Neuronal stem cell (in vitro differentiated cells): ENCODE results near the gene SKIC2.
A peak's percentile ranks its signal among the peaks of the same experiment; 100 is the strongest.

ENCODE experiments used
- DNase-seq: peaks from one replicate; pipeline ENCODE4 v3.0.0-alpha.2; 2013; ENCODE audit warnings: low spot score
- H2AFZ ChIP-seq: one replicate; pipeline ENCODE4 v1.6.1; 2013; ENCODE audit warnings: mild to moderate bottlenecking, low read length, inconsistent platforms
- H2AK5ac ChIP-seq: 2 replicates; pipeline ENCODE4 v1.6.1; 2013; ENCODE audit warnings: low read depth, mild to moderate bottlenecking, inconsistent platforms, low read length, moderate library complexity, mixed read lengths
- H2BK120ac ChIP-seq: 2 replicates; pipeline ENCODE4 v1.6.1; 2013; ENCODE audit warnings: low read depth, mild to moderate bottlenecking, inconsistent platforms, low read length, moderate library complexity, mixed read lengths
- H2BK12ac ChIP-seq: one replicate; pipeline ENCODE4 v1.6.1; 2013; ENCODE audit warnings: low read length, inconsistent platforms
- H2BK15ac ChIP-seq: 2 replicates; pipeline ENCODE4 v1.6.1; 2013; ENCODE audit warnings: mild to moderate bottlenecking, low read length, inconsistent platforms, mixed read lengths
- H2BK5ac ChIP-seq: one replicate; pipeline ENCODE4 v1.6.1; 2013; ENCODE audit warnings: inconsistent platforms, mild to moderate bottlenecking, low read length, moderate library complexity
- H3K14ac ChIP-seq: one replicate; pipeline ENCODE4 v1.6.1; 2013; ENCODE audit warnings: low read length, inconsistent platforms
- H3K18ac ChIP-seq: 2 replicates; pipeline ENCODE4 v1.6.1; 2013; ENCODE audit warnings: low read length, inconsistent platforms
- H3K23ac ChIP-seq: 2 replicates; pipeline ENCODE4 v1.6.1; 2013; ENCODE audit warnings: low read depth, mild to moderate bottlenecking, mixed read lengths, low read length, inconsistent platforms; ENCODE audit not compliant: poor library complexity
- H3K27ac ChIP-seq: replicated peaks from 3 replicates; pipeline ENCODE4 v1.5.1; 2013; ENCODE audit warnings: low read length, inconsistent platforms
- H3K27me3 ChIP-seq, 3 experiments: 2 replicates each; pipeline ENCODE4 v1.6.1; 2013; ENCODE audit warnings: low read length in 3 of 3, mild to moderate bottlenecking in 2 of 3, inconsistent platforms in 1 of 3, low read depth in 1 of 3, mixed read lengths in 1 of 3, moderate library complexity in 1 of 3; ENCODE audit not compliant: control insufficient read depth in 3 of 3, insufficient read depth in 3 of 3
- H3K36me3 ChIP-seq, 2 donors: replicated peaks in 1 of 2; 2 replicates each; pipeline ENCODE4 v1.6.1; 2013; ENCODE audit warnings: low read length in 2 of 2; ENCODE audit not compliant: control insufficient read depth in 2 of 2, insufficient read depth in 2 of 2
- H3K4ac ChIP-seq: 2 replicates; pipeline ENCODE4 v1.6.1; 2013; ENCODE audit warnings: inconsistent platforms, mild to moderate bottlenecking, low read length, moderate library complexity
- H3K4me1 ChIP-seq, 2 donors: 1 replicate in 1 of 2; 2 replicates in 1 of 2; pipeline ENCODE4 v1.6.1; 2013; ENCODE audit warnings: low read length in 2 of 2, low read depth in 1 of 2; ENCODE audit not compliant: control insufficient read depth in 2 of 2, insufficient read depth in 1 of 2
- H3K4me2 ChIP-seq: one replicate; pipeline ENCODE4 v1.6.1; 2013; ENCODE audit warnings: mild to moderate bottlenecking, low read length, inconsistent platforms; ENCODE audit not compliant: insufficient read depth, poor library complexity, severe bottlenecking
- H3K4me3 ChIP-seq, 2 donors: 2 replicates each; pipeline ENCODE4 v1.5.1; 2013; ENCODE audit warnings: low read length in 2 of 2, mild to moderate bottlenecking in 2 of 2, inconsistent platforms in 1 of 2, moderate library complexity in 1 of 2
- H3K79me1 ChIP-seq: one replicate; pipeline ENCODE4 v1.6.1; 2013; ENCODE audit warnings: low read depth, mild to moderate bottlenecking, inconsistent platforms, low read length, moderate library complexity
- H3K9ac ChIP-seq: one replicate; pipeline ENCODE4 v1.6.1; 2013; ENCODE audit warnings: mild to moderate bottlenecking, low read depth, low read length, inconsistent platforms; ENCODE audit not compliant: poor library complexity
- H3K9me3 ChIP-seq, 2 donors: replicated peaks in 1 of 2; 2 replicates each; pipeline versions ENCODE3 to v1.6.1; 2013; ENCODE audit warnings: low read length in 2 of 2, mild to moderate bottlenecking in 2 of 2, inconsistent platforms in 1 of 2, low read depth in 1 of 2, mixed read lengths in 1 of 2, moderate library complexity in 1 of 2; ENCODE audit not compliant: control insufficient read depth in 2 of 2, insufficient read depth in 1 of 2
- H4K8ac ChIP-seq: one replicate; pipeline ENCODE4 v1.6.1; 2013; ENCODE audit warnings: low read depth, mild to moderate bottlenecking, inconsistent platforms, low read length, moderate library complexity
- H4K91ac ChIP-seq: one replicate; pipeline ENCODE4 v1.6.1; 2013; ENCODE audit warnings: low read length, low read depth, mild to moderate bottlenecking, inconsistent platforms; ENCODE audit not compliant: poor library complexity
- WGBS, 2 donors: extraction: QIAGEN DNeasy Blood & Tissue Kit; methylation state at CpG; one replicate each; pipeline ENCODE4 v1.1.7; 2013; ENCODE audit warnings: missing lambda C conversion rate in 2 of 2, mixed read lengths in 1 of 2; ENCODE audit not compliant: insufficient read length in 2 of 2, insufficient replicate concordance in 1 of 2; ENCODE audit errors: extremely low coverage in 2 of 2; 5-methylcytosine and 5-hydroxymethylcytosine counted together

SKIC2 gene

GRCh38 chr6:31935021-31935420, 24.0 kb upstream of the SKIC2 start:
- H3K18ac ChIP-seq = no peak overlapping the region
- no peak overlapping the region for H3K9ac ChIP-seq
- H3K4ac ChIP-seq = no peak overlapping the region
- no peak overlapping the region for H3K4me3 ChIP-seq
- H2AFZ ChIP-seq = no peak overlapping the region
- no peak overlapping the region for H2BK12ac ChIP-seq
- H2BK5ac ChIP-seq = no peak overlapping the region
- H3K14ac ChIP-seq = no peak overlapping the region
- no peak overlapping the region for H3K4me2 ChIP-seq
- no peaks in the 10 kb centered on the region for H3K79me1 ChIP-seq
- H3K27ac ChIP-seq = no peak overlapping the region
- no peaks in the 10 kb centered on the region for H3K4me1 ChIP-seq
- H3K27me3 ChIP-seq = peaks cover 0 to 7% (median 0%) of the 10 kb centered on the region in 3 experiments
- no peak overlapping the region for H4K8ac ChIP-seq
- no CpG with 5 or more reads among the region's 3 CpGs for WGBS, 2 donors
- DNase-seq = no peak
- H2BK120ac ChIP-seq = no peak overlapping the region
- H2BK15ac ChIP-seq = no peak overlapping the region
- peaks cover 0 to 6% of the 10 kb centered on the region in 2 donors for H3K9me3 ChIP-seq
- no peak overlapping the region for H4K91ac ChIP-seq
- no peak overlapping the region for H3K23ac ChIP-seq
- H3K36me3 ChIP-seq = no peaks in the 10 kb centered on the region
- H2AK5ac ChIP-seq = no peak overlapping the region

- no peak overlapping the region for H2AK5ac ChIP-seq
- peak overlapping the region; percentile 43 for H4K8ac ChIP-seq
- H3K27me3 ChIP-seq = peaks cover 0 to 10% (median 0%) of the 10 kb centered on the region in 3 experiments
- H4K91ac ChIP-seq = no peak overlapping the region
- H3K36me3 ChIP-seq = no peaks in the 10 kb centered on the region
- H2BK15ac ChIP-seq = no peak overlapping the region
- no peak overlapping the region for H3K9ac ChIP-seq
- no peak overlapping the region for H2BK12ac ChIP-seq
- H3K79me1 ChIP-seq = no peaks in the 10 kb centered on the region
- no peak overlapping the region for H3K4me2 ChIP-seq
- peaks cover 0 to 3% of the 10 kb centered on the region in 2 donors for H3K4me1 ChIP-seq
- WGBS, 2 donors = no CpG with 5 or more reads among the region's 9 CpGs
- no peak overlapping the region for H2BK120ac ChIP-seq
- peaks cover 0 to 4% of the 10 kb centered on the region in 2 donors for H3K9me3 ChIP-seq
- peak overlapping the region; percentile 39 for H2BK5ac ChIP-seq
- H3K18ac ChIP-seq = no peak overlapping the region
- DNase-seq = no peak
- H3K23ac ChIP-seq = peak overlapping the region; percentile 3
- no peak overlapping the region for H3K4me3 ChIP-seq
- no peak overlapping the region for H2AFZ ChIP-seq
- no peak overlapping the region for H3K14ac ChIP-seq
- H3K4ac ChIP-seq = no peak overlapping the region
- no peak overlapping the region for H3K27ac ChIP-seq
These were observed 23.2 kb upstream of the SKIC2 start for GRCh38 chr6:31935823-31936222.

- no peak overlapping the region for H3K18ac ChIP-seq
- peaks cover 0 to 5% of the 10 kb centered on the region in 2 donors for H3K4me1 ChIP-seq
- H3K4ac ChIP-seq = no peak overlapping the region
- H3K36me3 ChIP-seq = no peaks in the 10 kb centered on the region
- WGBS, 2 donors = no CpG with 5 or more reads among the region's 6 CpGs
- DNase-seq = no peak
- H3K27me3 ChIP-seq = peaks cover 0 to 22% (median 0%) of the 10 kb centered on the region in 3 experiments
- H3K9ac ChIP-seq = no peak overlapping the region
- H3K79me1 ChIP-seq = no peaks in the 10 kb centered on the region
- H3K14ac ChIP-seq = no peak overlapping the region
- H4K8ac ChIP-seq = no peak overlapping the region
- H3K27ac ChIP-seq = no peak overlapping the region
- H3K9me3 ChIP-seq = no peaks in the 10 kb centered on the region
- no peak overlapping the region for H2BK5ac ChIP-seq
- H2AFZ ChIP-seq = peak overlapping the region; percentile 80
- no peak overlapping the region for H2AK5ac ChIP-seq
- no peak overlapping the region for H4K91ac ChIP-seq
- no peak overlapping the region for H3K4me2 ChIP-seq
- no peak overlapping the region for H2BK120ac ChIP-seq
- H3K23ac ChIP-seq = no peak overlapping the region
- no peak overlapping the region for H2BK12ac ChIP-seq
- no peak overlapping the region for H3K4me3 ChIP-seq
- H2BK15ac ChIP-seq = no peak overlapping the region
These were observed 18.7 kb upstream of the SKIC2 start for GRCh38 chr6:31940256-31940664.

GRCh38 chr6:31943742-31944141, 15.2 kb upstream of the SKIC2 start:
- no peak overlapping the region for H3K23ac ChIP-seq
- H3K27me3 ChIP-seq = peaks cover 0 to 15% (median 0%) of the 10 kb centered on the region in 3 experiments
- no peaks in the 10 kb centered on the region for H3K79me1 ChIP-seq
- H3K4ac ChIP-seq = no peak overlapping the region
- H2BK120ac ChIP-seq = no peak overlapping the region
- no peak overlapping the region for H3K9ac ChIP-seq
- no peak overlapping the region for H3K4me2 ChIP-seq
- H3K9me3 ChIP-seq = peaks cover 0 to 1% of the 10 kb centered on the region in 2 donors
- DNase-seq = no peak
- peak overlapping the region; percentile 26 for H2AK5ac ChIP-seq
- H2BK5ac ChIP-seq = no peak overlapping the region
- no peak overlapping the region for H3K27ac ChIP-seq
- H2BK15ac ChIP-seq = no peak overlapping the region
- H2AFZ ChIP-seq = no peak overlapping the region
- peaks cover 4 to 18% of the 10 kb centered on the region in 2 donors for H3K4me1 ChIP-seq
- no peak overlapping the region for H4K8ac ChIP-seq
- H4K91ac ChIP-seq = no peak overlapping the region
- H3K14ac ChIP-seq = no peak overlapping the region
- no peak overlapping the region for H2BK12ac ChIP-seq
- H3K36me3 ChIP-seq = no peaks in the 10 kb centered on the region
- no peak overlapping the region for H3K18ac ChIP-seq
- no peak overlapping the region for H3K4me3 ChIP-seq
- WGBS, 2 donors = no CpG with 5 or more reads among the region's 3 CpGs
